H1 (cell line): ENCODE measurements around the gene MICALL1. TPM values are rescaled to one million over a fixed set of nuclear protein-coding genes. Genes with fewer than 3 reads are reported as not detected.

ENCODE experiments used
- CTCF ChIA-PET: fragments of 300-600 bp; sonication (Branson Sonifier 250); formaldehyde crosslinking; loops from one replicate; lab custom pipeline; 2021; ENCODE audit not compliant: partially characterized antibody; lab: Charles Lee
- POLR2A ChIA-PET: fragments of 300-600 bp; sonication (Branson Sonifier 250); formaldehyde crosslinking; loops from one replicate; lab custom pipeline; 2021; ENCODE audit warnings: inconsistent platforms; ENCODE audit not compliant: partially characterized antibody; lab: Charles Lee
- DNase-seq, 2 experiments: peaks; one replicate each; pipeline versions ENCODE4 v3.0.0 to v3.0.0-alpha.2; 2010 to 2022; ENCODE audit warnings: low spot score in 2 of 2, low read depth in 1 of 2, mixed read lengths in 1 of 2
- FAIRE-seq: peaks from 2 replicates; lab custom pipeline; 2011; peaks lifted over from hg19 to GRCh38; lab: Jason Lieb, UNC
- H2AFZ ChIP-seq: 2 replicates; pipeline ENCODE4 v1.8.1; 2012; ENCODE audit warnings: low read length, inconsistent platforms
- H2AK5ac ChIP-seq: 2 replicates; pipeline ENCODE4 v1.6.1; 2013; ENCODE audit warnings: low read depth, low read length
- H2BK120ac ChIP-seq: replicated peaks from 2 replicates; pipeline ENCODE3; 2013; ENCODE audit warnings: low read depth, low read length, inconsistent platforms
- H2BK12ac ChIP-seq: 2 replicates; pipeline ENCODE4 v1.6.1; 2013; ENCODE audit warnings: low read depth, low read length
- H2BK15ac ChIP-seq: 2 replicates; pipeline ENCODE4 v1.6.1; 2013; ENCODE audit warnings: low read length
- H2BK20ac ChIP-seq: 2 replicates; pipeline ENCODE4 v1.6.1; 2013; ENCODE audit warnings: low read length
- H2BK5ac ChIP-seq: 2 replicates; pipeline ENCODE4 v1.6.1; 2013; ENCODE audit warnings: low read depth, low read length
- H3K14ac ChIP-seq: 2 replicates; pipeline ENCODE4 v1.6.1; 2013; ENCODE audit warnings: inconsistent platforms; ENCODE audit not compliant: insufficient read length
- H3K18ac ChIP-seq: 2 replicates; pipeline ENCODE4 v1.6.1; 2013; ENCODE audit warnings: low read length; ENCODE audit errors: extremely low read depth
- H3K23ac ChIP-seq: 2 replicates; pipeline ENCODE4 v1.6.1; 2013; ENCODE audit warnings: inconsistent platforms; ENCODE audit not compliant: insufficient read length
- H3K23me2 ChIP-seq: 2 replicates; pipeline ENCODE4 v1.6.1; 2013; ENCODE audit warnings: low read depth, low read length
- H3K27ac ChIP-seq: 2 replicates; pipeline ENCODE4 v1.6.1; 2011; ENCODE audit warnings: low read depth, low read length, inconsistent platforms
- H3K27me3 ChIP-seq, 4 experiments: replicated peaks in 1 of 4; 1 replicate in 1 of 4; 2 replicates in 3 of 4; pipeline versions ENCODE4 v1.6.1 to v1.8.1; 2011 to 2013; ENCODE audit warnings: low read length in 3 of 4, mild to moderate bottlenecking in 3 of 4, inconsistent platforms in 2 of 4, mixed read lengths in 2 of 4, moderate library complexity in 1 of 4; ENCODE audit not compliant: control insufficient read depth in 3 of 4, insufficient read depth in 3 of 4; ENCODE audit errors: extremely low read depth in 1 of 4
- H3K36me3 ChIP-seq, 4 experiments: 2 replicates each; pipeline versions ENCODE4 v1.6.1 to v1.8.1; 2011 to 2013; ENCODE audit warnings: mild to moderate bottlenecking in 4 of 4, low read length in 3 of 4, moderate library complexity in 2 of 4, control low read depth in 1 of 4, inconsistent platforms in 1 of 4; ENCODE audit not compliant: insufficient read depth in 4 of 4, control insufficient read depth in 2 of 4
- H3K4ac ChIP-seq: replicated peaks from 2 replicates; pipeline ENCODE3; 2013; ENCODE audit warnings: low read length, low read depth, mixed read lengths, inconsistent platforms; ENCODE audit not compliant: insufficient read length
- H3K4me1 ChIP-seq, 4 experiments: replicated peaks in 1 of 4; 1 replicate in 1 of 4; 2 replicates in 3 of 4; pipeline versions ENCODE4 v1.6.1 to v1.8.1; 2011 to 2013; ENCODE audit warnings: low read length in 3 of 4, inconsistent platforms in 2 of 4, mixed read lengths in 1 of 4; ENCODE audit not compliant: insufficient read depth in 4 of 4, control insufficient read depth in 3 of 4
- H3K4me2 ChIP-seq, 2 experiments: 2 replicates each; pipeline versions ENCODE4 v1.6.1 to v1.8.1; 2011 to 2013; ENCODE audit warnings: low read depth in 2 of 2, low read length in 2 of 2, control low read depth in 1 of 2, inconsistent platforms in 1 of 2, mild to moderate bottlenecking in 1 of 2; ENCODE audit not compliant: insufficient read depth in 1 of 2
- H3K4me3 ChIP-seq, 4 experiments: fragments of 200-600, 300-600 bp in 1 of 4; sonication (generic), shearing (Covaris generic), sonication (Bioruptor Twin) in 1 of 4; 2 replicates each; pipeline versions ENCODE4 v1.5.1 to v1.8.1; 2011 to 2016; ENCODE audit warnings: low read length in 4 of 4, low read depth in 3 of 4, control low read depth in 2 of 4, inconsistent platforms in 2 of 4, mild to moderate bottlenecking in 2 of 4, mixed read lengths in 1 of 4, moderate library complexity in 1 of 4; ENCODE audit not compliant: insufficient read depth in 2 of 4; ENCODE audit errors: extremely low read depth in 1 of 4
- H3K56ac ChIP-seq: replicated peaks from 2 replicates; pipeline ENCODE3; 2013; ENCODE audit warnings: low read depth, mild to moderate bottlenecking, mixed read lengths, low read length, inconsistent platforms; ENCODE audit not compliant: insufficient read length
- H3K79me1 ChIP-seq: 2 replicates; pipeline ENCODE4 v1.6.1; 2013; ENCODE audit warnings: low read depth, low read length, control low read depth
- H3K79me2 ChIP-seq, 2 experiments: 2 replicates each; pipeline versions ENCODE4 v1.6.1 to v1.8.1; 2012 to 2013; ENCODE audit warnings: low read length in 2 of 2, mild to moderate bottlenecking in 2 of 2, inconsistent platforms in 1 of 2; ENCODE audit not compliant: insufficient read depth in 2 of 2, control insufficient read depth in 1 of 2
- H3K9ac ChIP-seq, 4 experiments: replicated peaks in 1 of 4; 1 replicate in 1 of 4; 2 replicates in 3 of 4; pipeline versions ENCODE4 v1.6.1 to v1.8.1; 2011 to 2013; ENCODE audit warnings: low read depth in 3 of 4, low read length in 3 of 4, control low read depth in 2 of 4, mild to moderate bottlenecking in 2 of 4, moderate library complexity in 2 of 4, inconsistent platforms in 1 of 4; ENCODE audit errors: extremely low read depth in 1 of 4
- H3K9me3 ChIP-seq, 2 experiments: 2 replicates each; pipeline versions ENCODE4 v1.6.1 to v1.8.1; 2012 to 2013; ENCODE audit warnings: mild to moderate bottlenecking in 2 of 2, moderate library complexity in 2 of 2, control low read depth in 1 of 2, inconsistent platforms in 1 of 2, low read depth in 1 of 2, low read length in 1 of 2, mixed read lengths in 1 of 2; ENCODE audit not compliant: insufficient read depth in 2 of 2
- H4K20me1 ChIP-seq, 2 experiments: replicated peaks in 1 of 2; 2 replicates each; pipeline versions ENCODE3 to v1.8.1; 2011 to 2013; ENCODE audit warnings: inconsistent platforms in 2 of 2, low read length in 2 of 2, mild to moderate bottlenecking in 1 of 2; ENCODE audit not compliant: insufficient read depth in 2 of 2, control insufficient read depth in 1 of 2
- H4K5ac ChIP-seq: 2 replicates; pipeline ENCODE4 v1.6.1; 2013; ENCODE audit warnings: low read length, low read depth, mixed read lengths, inconsistent platforms; ENCODE audit not compliant: insufficient read length
- H4K8ac ChIP-seq: 2 replicates; pipeline ENCODE4 v1.8.0; 2013; ENCODE audit warnings: mild to moderate bottlenecking, moderate library complexity, low read length, inconsistent platforms; ENCODE audit not compliant: insufficient read depth; ENCODE audit errors: extremely low read depth
- H4K91ac ChIP-seq: replicated peaks from 2 replicates; pipeline ENCODE3; 2013; ENCODE audit warnings: low read length, mixed read lengths, inconsistent platforms; ENCODE audit not compliant: insufficient read length
- EP300 ChIP-seq, 2 experiments: IDR thresholded peaks; 1 replicate in 1 of 2; 2 replicates in 1 of 2; pipeline ENCODE4 v1.6.1; 2011 to 2012; ENCODE audit warnings: low read depth in 2 of 2, low read length in 2 of 2, mild to moderate bottlenecking in 2 of 2, borderline replicate concordance in 1 of 2, inconsistent platforms in 1 of 2, moderate library complexity in 1 of 2
- GTF2F1 ChIP-seq: IDR thresholded peaks from 2 replicates; pipeline ENCODE4 v1.6.1; 2012; ENCODE audit warnings: low read depth, low read length, improper control_type of control experiment, borderline replicate concordance
- HDAC2 ChIP-seq, 2 experiments: fragments of 300-600 bp in 1 of 2; sonication (generic) in 1 of 2; IDR thresholded peaks; 2 replicates each; pipeline ENCODE4 v1.6.1; 2011 to 2012; ENCODE audit warnings: low read depth in 2 of 2, low read length in 2 of 2, mild to moderate bottlenecking in 2 of 2, moderate library complexity in 2 of 2, borderline replicate concordance in 1 of 2, inconsistent platforms in 1 of 2
- NANOG ChIP-seq: IDR thresholded peaks from 2 replicates; pipeline ENCODE4 v1.6.1; 2011; ENCODE audit warnings: low read length, low read depth, mild to moderate bottlenecking, inconsistent platforms; ENCODE audit not compliant: insufficient read depth, poor library complexity, severe bottlenecking
- RXRA ChIP-seq: IDR thresholded peaks from 2 replicates; pipeline ENCODE4 v1.6.1; 2011; ENCODE audit warnings: low read depth, mild to moderate bottlenecking, low read length, moderate library complexity; ENCODE audit not compliant: insufficient read depth
- SRF ChIP-seq: IDR thresholded peaks from 2 replicates; pipeline ENCODE4 v1.6.1; 2011; ENCODE audit warnings: mild to moderate bottlenecking, low read depth, low read length, moderate library complexity
- TBP ChIP-seq: IDR thresholded peaks from 2 replicates; pipeline ENCODE4 v1.6.1; 2011; ENCODE audit warnings: low read depth, low read length, improper control_type of control experiment
- ZNF274 ChIP-seq: IDR thresholded peaks from 2 replicates; pipeline ENCODE4 v1.7.0; 2012; ENCODE audit warnings: low read length, borderline replicate concordance; ENCODE audit errors: extremely low read depth
- WGBS, 2 experiments: shearing (Covaris generic) in 1 of 2; methylation state at CpG; one replicate each; pipeline versions ENCODE4 v1.1.6 to v1.1.7; 2013 to 2015; ENCODE audit warnings: low lambda C conversion rate in 2 of 2, mixed read lengths in 2 of 2, inconsistent platforms in 1 of 2, low coverage in 1 of 2, missing lambda C conversion rate in 1 of 2; ENCODE audit not compliant: insufficient replicate concordance in 2 of 2, insufficient coverage in 1 of 2, insufficient read length in 1 of 2; ENCODE audit errors: extremely low coverage in 1 of 2, missing lambda C conversion rate in 1 of 2; 5-methylcytosine and 5-hydroxymethylcytosine counted together
- polyA plus RNA-seq, 7 experiments: library from polyadenylated mRNA; depleted of rRNA in 3 of 7; stranded (reverse) in 5 of 7; unstranded in 2 of 7; fragments of >200 nt in 5 of 7; fragments of 200-250 nt in 2 of 7; gene quantifications; 1 replicate in 5 of 7; 2 replicates in 1 of 7; 4 replicates in 1 of 7; pipeline versions ENCODE4 v1.2.1 to v1.2.3, GENCODE V29; 2011 to 2013; ENCODE audit warnings: missing spikeins in 2 of 7, mixed read lengths in 2 of 7
- total RNA-seq: library from RNA; stranded (reverse); fragmentation: NEBNext Ultra II Directional; extraction: Animal tissue kit (Norgen Biotek cat#: 25700); gene quantifications from 2 replicates; pipeline ENCODE4 v1.2.1, GENCODE V29; 2021
- TF ChIP-seq, protein P1 (sequence below), 3 experiments: IDR thresholded peaks; 1 replicate in 2 of 3; 2 replicates in 1 of 3; pipeline versions ENCODE4 v1.5.1 to v1.6.1; 2011; ENCODE audit warnings: low read length in 3 of 3, mild to moderate bottlenecking in 3 of 3, inconsistent platforms in 2 of 3, low read depth in 1 of 3, moderate library complexity in 1 of 3; ENCODE audit not compliant: insufficient read depth in 1 of 3; ENCODE audit errors: control extremely low read depth in 1 of 3

Gene MICALL1
- total and polyA plus RNA-seq, 2 of the 8 experiments (the other 6 are each of a cell fraction or from before 2014, with no cell fraction given), result 17.7 to 32.1 TPM

DNA sequence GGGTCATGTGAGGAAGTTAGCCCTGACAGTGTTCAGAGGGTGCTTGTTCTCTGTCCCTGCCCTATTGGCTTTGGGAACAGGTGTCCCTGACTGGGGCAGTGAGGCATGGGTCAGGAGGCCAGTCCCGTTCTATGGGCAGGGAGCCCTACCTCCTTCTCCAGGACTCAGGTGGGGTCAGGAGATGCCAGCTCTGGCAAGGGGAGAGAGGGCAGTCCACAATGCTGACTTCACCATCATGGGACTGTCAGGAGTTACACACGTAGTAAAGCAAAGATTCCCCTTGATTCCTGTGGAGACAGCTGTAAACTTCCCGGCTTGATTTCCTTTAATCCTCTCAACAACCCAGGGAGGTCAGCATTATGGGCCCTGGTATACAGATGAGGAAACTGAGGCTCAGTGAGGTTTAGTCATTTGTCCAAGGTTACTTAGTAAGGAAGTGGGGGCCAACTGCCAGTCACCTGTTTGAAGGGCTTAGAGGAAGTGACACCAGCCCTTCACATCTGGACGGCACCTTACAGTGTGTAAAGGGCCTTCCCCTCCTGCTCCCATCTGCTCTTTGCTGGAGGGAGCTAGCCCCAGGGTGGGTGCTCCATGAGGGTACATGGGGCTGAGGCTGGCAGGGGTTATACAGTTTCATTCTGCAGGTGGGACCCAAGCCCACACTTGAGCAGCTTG is 11.9 kb downstream of the MICALL1 start:
- Histone ChIP-seq H3K27me3 (no peaks in the 10 kb centered on the region), H2AK5ac (no peak overlapping the region), H4K91ac (no peak overlapping the region), H3K9me3 (no peaks in the 10 kb centered on the region), H3K4ac (no peak overlapping the region), H2BK12ac (no peak overlapping the region), H3K36me3 (peaks cover 0 to 26% (median 5%) of the 10 kb centered on the region in 4 experiments; a peak in 4 of 8 replicates), H2BK20ac (no peak overlapping the region), H3K9ac (no peak overlapping the region), H3K79me1 (no peaks in the 10 kb centered on the region), H3K23me2 (no peaks in the 10 kb centered on the region), H3K14ac (no peak overlapping the region), H2BK120ac (no peak overlapping the region), H3K4me3 (no peak overlapping the region), H2AFZ (no peak overlapping the region), H3K27ac (no peak overlapping the region), H2BK5ac (no peak overlapping the region), H3K23ac (no peak overlapping the region), H3K4me1 (no peaks in the 10 kb centered on the region), H4K20me1 (peaks cover 2 to 6% of the 10 kb centered on the region in 2 experiments), H3K4me2 (no peak overlapping the region), H3K79me2 (no peaks in the 10 kb centered on the region), H4K8ac (no peak overlapping the region), H3K56ac (no peak overlapping the region), H2BK15ac (no peak overlapping the region), H4K5ac (no peak overlapping the region), H3K18ac (no peak overlapping the region)
- POLR2A ChIA-PET, result interaction anchor here (1.0 to 8.4 kb wide), 4 partner anchors 13 to 131 kb away, joined by 3 to 36 read pairs (median 8); partner anchors contain the start of gene MICALL1
- WGBS, 2 experiments, result 81% methylated on average over 4 of the region's 4 CpGs; no CpG with 5 or more reads in 1 of the 2 experiments
- CTCF ChIA-PET, result interaction anchor here (1.1 to 3.6 kb wide), 5 partner anchors 9 to 47 kb away, joined by 4 to 13 read pairs (median 5); partner anchors contain the start of gene MICALL1
- no peak for FAIRE-seq
- DNase-seq, result no peak
- TF ChIP-seq GTF2F1 (no peak), RXRA (no peak), TBP (no peak), HDAC2 (IDR thresholded peaks at IDR 0.05; ENCODE audit: borderline replicate concordance in 1 of 2, low read depth in 2 of 2, low read length in 2 of 2) (no peak), NANOG (no peak), EP300 (IDR thresholded peaks at IDR 0.05; ENCODE audit: borderline replicate concordance in 1 of 2, low read depth in 2 of 2, low read length in 2 of 2) (no peak), ZNF274 (no peak), SRF (no peak)
- TF ChIP-seq, protein P1, sequence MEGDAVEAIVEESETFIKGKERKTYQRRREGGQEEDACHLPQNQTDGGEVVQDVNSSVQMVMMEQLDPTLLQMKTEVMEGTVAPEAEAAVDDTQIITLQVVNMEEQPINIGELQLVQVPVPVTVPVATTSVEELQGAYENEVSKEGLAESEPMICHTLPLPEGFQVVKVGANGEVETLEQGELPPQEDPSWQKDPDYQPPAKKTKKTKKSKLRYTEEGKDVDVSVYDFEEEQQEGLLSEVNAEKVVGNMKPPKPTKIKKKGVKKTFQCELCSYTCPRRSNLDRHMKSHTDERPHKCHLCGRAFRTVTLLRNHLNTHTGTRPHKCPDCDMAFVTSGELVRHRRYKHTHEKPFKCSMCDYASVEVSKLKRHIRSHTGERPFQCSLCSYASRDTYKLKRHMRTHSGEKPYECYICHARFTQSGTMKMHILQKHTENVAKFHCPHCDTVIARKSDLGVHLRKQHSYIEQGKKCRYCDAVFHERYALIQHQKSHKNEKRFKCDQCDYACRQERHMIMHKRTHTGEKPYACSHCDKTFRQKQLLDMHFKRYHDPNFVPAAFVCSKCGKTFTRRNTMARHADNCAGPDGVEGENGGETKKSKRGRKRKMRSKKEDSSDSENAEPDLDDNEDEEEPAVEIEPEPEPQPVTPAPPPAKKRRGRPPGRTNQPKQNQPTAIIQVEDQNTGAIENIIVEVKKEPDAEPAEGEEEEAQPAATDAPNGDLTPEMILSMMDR (IDR thresholded peaks at IDR 0.05; ENCODE audit: control extremely low read depth in 1 of 3, insufficient read depth in 1 of 3, low read depth in 1 of 3, low read length in 3 of 3), result no peak
